ENCODE results near the gene PTPN9.
"Not testable (repeated sequence)": the region's sequence is repeated elsewhere in the genome, so short reads cannot be mapped to it uniquely, and the experiment has no call there.

The PTPN9 gene

DNA sequence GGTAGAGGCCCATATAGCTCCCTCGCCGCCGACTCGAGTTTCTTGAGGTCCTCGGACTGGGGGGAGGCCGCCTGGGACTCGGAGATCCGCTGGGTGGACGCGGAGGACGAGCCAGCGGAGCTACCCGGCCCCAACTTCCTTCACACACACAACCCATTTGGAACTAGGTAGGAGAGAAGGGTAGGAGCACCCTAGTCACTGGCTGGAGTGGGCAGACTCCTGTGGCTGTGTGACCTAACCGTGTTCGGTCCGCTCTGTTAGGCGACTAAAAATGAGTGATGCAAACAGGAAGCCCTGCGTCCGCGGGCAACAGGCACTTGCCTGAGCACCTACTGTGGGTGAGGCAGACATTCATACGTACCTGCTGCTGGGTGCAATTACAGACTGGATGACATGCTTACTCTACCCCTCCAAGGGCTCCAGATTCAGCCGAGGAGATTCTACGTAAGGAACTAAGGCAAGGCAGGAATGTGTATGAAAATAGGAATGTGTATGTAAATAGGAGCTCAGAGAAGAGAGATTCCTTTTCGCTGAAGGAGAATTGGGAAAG lies 123.1 kb downstream of the PTPN9 start:
- H3K27ac Mint-ChIP-seq, result peak overlapping the region; percentile 83
- H3K4me1 Mint-ChIP-seq (ENCODE audit: low read depth), result peaks cover 13% of the 10 kb centered on the region
- H3K27me3 Mint-ChIP-seq, result no peaks in the 10 kb centered on the region
- no peaks in the 10 kb centered on the region for H3K36me3 Mint-ChIP-seq (ENCODE audit: low read depth)
- H3K9me3 Mint-ChIP-seq, result no peaks in the 10 kb centered on the region
- H3K4me3 Mint-ChIP-seq, result peak overlapping the region; percentile 93

DNA sequence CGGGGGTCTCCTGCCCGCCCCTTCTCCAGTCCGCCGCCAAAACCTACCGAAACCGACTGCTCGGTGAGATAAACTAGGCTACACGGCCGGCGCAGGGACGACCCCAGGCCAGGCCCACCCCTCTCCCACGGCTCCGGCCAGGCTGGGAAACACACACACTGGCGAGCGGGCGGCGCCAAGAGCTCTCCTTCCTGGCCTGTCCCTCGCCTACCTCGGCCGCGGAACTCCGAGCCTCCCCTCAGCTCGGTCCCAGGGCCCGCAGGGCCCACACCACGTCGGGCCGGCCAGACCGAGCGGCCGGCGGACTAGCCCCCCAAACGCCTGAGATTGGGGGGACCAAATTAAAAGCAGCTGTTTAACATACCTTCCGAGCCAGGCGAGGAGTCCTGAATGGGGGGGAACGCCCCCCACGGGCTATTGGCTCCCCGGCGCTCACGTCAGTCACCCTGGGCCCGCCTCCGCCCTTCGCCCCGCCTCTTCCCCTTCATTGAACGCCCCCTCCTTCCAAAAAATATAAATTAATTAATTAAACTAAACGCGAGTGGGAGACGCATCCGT lies 123.6 kb downstream of the PTPN9 start:
- H3K9me3 Mint-ChIP-seq, result no peaks in the 10 kb centered on the region
- peaks cover 14% of the 10 kb centered on the region for H3K4me1 Mint-ChIP-seq (ENCODE audit: low read depth)
- H3K27ac Mint-ChIP-seq, result peak overlapping the region; percentile 83
- H3K4me3 Mint-ChIP-seq, result peak overlapping the region; percentile 93
- no peaks in the 10 kb centered on the region for H3K36me3 Mint-ChIP-seq (ENCODE audit: low read depth)
- H3K27me3 Mint-ChIP-seq, result no peaks in the 10 kb centered on the region

- peaks cover 22% of the 10 kb centered on the region for H3K4me1 Mint-ChIP-seq (ENCODE audit: low read depth)
- no peaks in the 10 kb centered on the region for H3K36me3 Mint-ChIP-seq (ENCODE audit: low read depth)
- peak overlapping the region; percentile 83 for H3K27ac Mint-ChIP-seq
- H3K9me3 Mint-ChIP-seq, result no peaks in the 10 kb centered on the region
- H3K4me3 Mint-ChIP-seq, result peak overlapping the region; percentile 93
- H3K27me3 Mint-ChIP-seq, result no peaks in the 10 kb centered on the region
These were observed 124.4 kb downstream of the PTPN9 start for GRCh38 chr15:75454471-75455378.

GRCh38 chr15:75453703-75454470 lies 125.2 kb downstream of the PTPN9 start:
- Mint-ChIP-seq H3K9me3 (no peaks in the 10 kb centered on the region), H3K36me3 (ENCODE audit: low read depth) (no peaks in the 10 kb centered on the region)

DNA sequence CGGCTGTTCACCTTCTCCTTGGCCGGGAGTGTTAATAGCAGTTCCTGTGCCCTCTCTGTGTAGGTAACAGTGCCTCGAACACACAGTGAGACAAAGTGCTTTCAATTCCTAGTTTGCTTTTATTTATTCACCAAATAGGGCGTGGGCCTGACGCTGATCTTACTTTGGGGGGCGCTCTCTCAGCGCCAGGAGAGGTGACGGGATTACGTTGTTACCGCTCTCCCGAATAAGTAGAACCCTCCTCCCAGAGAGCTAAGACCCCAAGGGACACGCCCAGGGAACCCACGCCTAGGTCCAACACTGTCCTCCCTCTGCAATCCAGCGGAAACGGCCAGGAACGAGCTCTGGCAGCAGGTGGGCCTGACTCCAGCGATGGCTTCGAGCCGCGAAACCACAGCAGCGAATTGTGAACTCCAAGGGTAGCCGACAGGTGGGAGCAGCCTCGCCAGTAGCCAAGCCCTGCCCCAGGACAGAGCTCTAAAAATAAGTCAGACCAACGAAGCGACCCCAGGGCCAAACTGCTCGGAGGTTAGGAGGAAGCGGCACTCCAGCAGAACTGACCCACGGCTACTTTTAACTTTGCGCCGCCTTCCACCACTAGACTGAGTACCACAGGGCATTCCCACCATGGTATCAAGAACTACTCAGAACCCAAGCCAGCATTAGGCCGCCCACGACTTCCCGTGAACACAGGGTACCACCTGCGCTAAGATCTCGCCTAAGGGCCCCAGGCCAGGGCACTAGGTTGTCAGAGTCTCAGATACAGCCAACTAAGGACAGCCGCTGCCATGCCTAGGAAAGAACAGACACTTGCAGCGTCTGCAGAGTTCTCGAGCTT lies 126.0 kb downstream of the PTPN9 start:
- Mint-ChIP-seq H3K27me3 (no peaks in the 10 kb centered on the region), H3K4me1 (ENCODE audit: low read depth) (peaks cover 37% of the 10 kb centered on the region), H3K27ac (peak overlapping the region; percentile 99), H3K9me3 (no peaks in the 10 kb centered on the region), H3K36me3 (ENCODE audit: low read depth) (no peaks in the 10 kb centered on the region), H3K4me3 (peak overlapping the region; percentile 93)

More at GRCh38 chr15:75453703-75454470, 125.2 kb downstream of the PTPN9 start:
- Mint-ChIP-seq H3K4me1 (ENCODE audit: low read depth) (peaks cover 29% of the 10 kb centered on the region), H3K27ac (peak overlapping the region; percentile 99), H3K4me3 (peak overlapping the region; percentile 93), H3K27me3 (no peaks in the 10 kb centered on the region)

GRCh38 chr15:75452364-75452864 lies 126.7 kb downstream of the PTPN9 start:
- peak overlapping the region; percentile 99 for H3K27ac Mint-ChIP-seq
- no peaks in the 10 kb centered on the region for H3K27me3 Mint-ChIP-seq
- peaks cover 5% of the 10 kb centered on the region for H3K36me3 Mint-ChIP-seq (ENCODE audit: low read depth)
- H3K4me1 Mint-ChIP-seq (ENCODE audit: low read depth), result peaks cover 44% of the 10 kb centered on the region
- peak overlapping the region; percentile 93 for H3K4me3 Mint-ChIP-seq
- H3K9me3 Mint-ChIP-seq, result no peaks in the 10 kb centered on the region

DNA sequence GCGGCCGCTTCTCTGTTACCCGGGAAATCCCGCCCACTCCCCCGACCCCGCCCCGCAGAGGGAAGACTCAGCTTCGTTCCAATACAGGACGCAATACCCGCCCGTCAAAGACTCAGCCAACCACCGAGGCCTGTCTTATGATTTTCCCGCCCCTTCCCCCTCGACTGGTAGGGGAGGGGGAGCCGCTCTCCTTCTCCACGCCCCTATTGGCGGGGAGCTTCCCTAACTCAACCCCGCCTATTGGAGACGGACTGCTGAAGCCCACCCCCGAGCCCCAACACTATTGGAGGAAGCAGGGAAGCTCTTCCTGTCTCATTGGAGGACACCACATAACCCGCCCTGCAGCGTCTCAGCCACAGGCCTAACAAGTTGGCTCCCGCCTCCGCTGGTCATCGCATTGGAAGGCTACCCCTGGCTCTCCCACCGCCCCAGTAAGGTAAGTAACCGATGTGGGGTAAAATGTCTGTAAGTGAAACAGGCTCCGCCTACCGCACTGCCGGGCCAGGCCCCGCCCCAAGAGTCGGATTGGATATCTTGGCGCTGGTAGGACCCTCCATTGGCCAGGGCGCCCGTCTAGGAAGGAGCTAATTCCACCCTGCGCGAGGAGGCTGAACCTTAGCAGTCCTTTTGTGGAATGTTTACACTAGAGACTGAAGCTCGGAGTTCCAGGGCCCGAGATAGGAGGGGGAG lies 127.3 kb downstream of the PTPN9 start, which contains the start of gene SIN3A:
SIN3A (minus strand) TSS at position 17 of the 690 bp plus-strand sequence. CDS start 21,315 bp downstream, outside the sequence.
- Mint-ChIP-seq H3K9me3 (no peaks in the 10 kb centered on the region), H3K27me3 (no peaks in the 10 kb centered on the region), H3K4me3 (peak within 1 kb of the TSS; percentile 99), H3K4me1 (ENCODE audit: low read depth) (peaks cover 50% of the 10 kb centered on the region), H3K27ac (peak within 1 kb of the TSS; percentile 99), H3K36me3 (ENCODE audit: low read depth) (peaks cover 10% of the 10 kb centered on the region)

- Mint-ChIP-seq H3K27me3 (no peaks in the 10 kb centered on the region), H3K4me1 (ENCODE audit: low read depth) (peaks cover 53% of the 10 kb centered on the region), H3K36me3 (ENCODE audit: low read depth) (peaks cover 12% of the 10 kb centered on the region), H3K9me3 (no peaks in the 10 kb centered on the region), H3K27ac (peak overlapping the region; percentile 80), H3K4me3 (peak overlapping the region; percentile 93)
These were observed 127.9 kb downstream of the PTPN9 start for GRCh38 chr15:75451202-75451673.

- Mint-ChIP-seq H3K4me1 (ENCODE audit: low read depth) (peaks cover 57% of the 10 kb centered on the region), H3K27me3 (no peaks in the 10 kb centered on the region), H3K9me3 (no peaks in the 10 kb centered on the region), H3K4me3 (peak overlapping the region; percentile 99), H3K36me3 (ENCODE audit: low read depth) (peaks cover 18% of the 10 kb centered on the region), H3K27ac (peak overlapping the region; percentile 95)
These were observed 128.6 kb downstream of the PTPN9 start for GRCh38 chr15:75450307-75451201.

- Mint-ChIP-seq H3K27ac (peak overlapping the region; percentile 95), H3K27me3 (no peaks in the 10 kb centered on the region), H3K36me3 (ENCODE audit: low read depth) (peaks cover 18% of the 10 kb centered on the region), H3K4me1 (ENCODE audit: low read depth) (peaks cover 58% of the 10 kb centered on the region), H3K9me3 (no peaks in the 10 kb centered on the region), H3K4me3 (peak overlapping the region; percentile 99)
These were observed 129.4 kb downstream of the PTPN9 start for GRCh38 chr15:75449585-75450306.

DNA sequence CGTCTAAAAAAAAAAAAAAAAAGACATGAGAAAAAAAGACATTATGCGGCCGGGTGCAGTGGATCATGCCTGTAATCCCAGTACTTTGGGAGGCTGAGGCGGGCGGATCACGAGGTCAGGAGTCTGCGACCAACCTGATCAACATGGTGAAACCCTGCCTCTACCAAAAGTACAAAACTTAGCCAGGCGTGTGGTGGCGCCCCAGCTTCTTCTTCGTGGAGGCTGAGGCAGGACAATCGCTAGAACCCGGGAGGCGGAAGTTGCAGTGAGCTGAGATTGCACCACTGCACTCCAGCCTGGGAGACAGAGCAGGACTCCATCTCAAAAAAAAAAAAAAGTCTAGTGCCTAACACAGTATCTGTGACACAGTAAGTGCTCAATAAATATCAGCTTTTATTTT lies 130.9 kb downstream of the PTPN9 start:
- H3K27ac Mint-ChIP-seq, result not testable (repeated sequence)

DNA sequence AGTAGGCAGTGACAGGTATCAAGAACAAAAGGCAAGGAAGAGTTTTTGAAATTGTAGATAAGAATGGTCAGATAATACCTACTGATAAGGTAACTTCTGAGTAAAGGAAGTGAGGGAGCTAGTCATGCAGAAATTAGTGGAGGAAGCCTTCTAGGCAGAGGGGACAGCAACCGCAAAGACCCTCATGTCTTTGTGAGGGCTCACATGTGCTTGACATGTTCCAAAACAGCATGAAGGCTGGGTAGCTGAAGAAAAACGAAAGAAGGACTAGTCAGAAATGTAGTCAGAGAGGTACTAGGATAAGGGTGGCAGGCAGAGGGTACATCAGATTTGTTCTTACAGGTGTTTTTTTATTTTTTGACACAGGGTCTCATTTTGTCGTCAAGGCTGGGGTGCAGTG lies 133.0 kb downstream of the PTPN9 start:
- Mint-ChIP-seq H3K4me1 (ENCODE audit: low read depth) (peaks cover 73% of the 10 kb centered on the region), H3K27ac (peak overlapping the region; percentile 91), H3K36me3 (ENCODE audit: low read depth) (peaks cover 42% of the 10 kb centered on the region), H3K9me3 (no peaks in the 10 kb centered on the region), H3K27me3 (no peaks in the 10 kb centered on the region), H3K4me3 (no peak overlapping the region)

More for the DNA sequence above, 130.9 kb downstream of the PTPN9 start:
- Mint-ChIP-seq H3K36me3 (ENCODE audit: low read depth) (peaks cover 28% of the 10 kb centered on the region), H3K4me1 (ENCODE audit: low read depth) (peaks cover 74% of the 10 kb centered on the region)
- H3K9me3 Mint-ChIP-seq, H3K27me3 Mint-ChIP-seq, H3K4me3 Mint-ChIP-seq: not testable (repeated sequence)
